HG02610 (cell line): Measurements from ENCODE around the gene LTB4R.
A peak's percentile ranks its signal among the peaks of the same experiment; 100 is the strongest.
"Not testable (repeated sequence)": the region's sequence is repeated elsewhere in the genome, so short reads cannot be mapped to it uniquely, and the experiment has no call there.

Source experiments
- ATAC-seq: cut with Tn5 transposase; IDR thresholded peaks from one replicate; pipeline ENCODE4 v1.9.1; 2021; ENCODE audit warnings: mild to moderate bottlenecking, moderate library complexity; ENCODE audit not compliant: unreplicated experiment

Gene LTB4R

GRCh38 chr14:24317141-24317928 is 6.0 kb downstream of the LTB4R start:
- no peak for ATAC-seq

- ATAC-seq: no peak
These were observed 10.1 kb downstream of the LTB4R start for GRCh38 chr14:24321212-24321975.

- no peak for ATAC-seq
These were observed 11.4 kb downstream of the LTB4R start for GRCh38 chr14:24322672-24323071.

GRCh38 chr14:24323341-24323740 is 12.0 kb downstream of the LTB4R start:
- no peak for ATAC-seq

- no peak for ATAC-seq
These were observed 12.7 kb downstream of the LTB4R start for GRCh38 chr14:24324024-24324423.

GRCh38 chr14:24325041-24325530 is 13.8 kb downstream of the LTB4R start:
- ATAC-seq: no peak

GRCh38 chr14:24325963-24326362 is 14.7 kb downstream of the LTB4R start:
- ATAC-seq: no peak

- ATAC-seq: no peak
These were observed 16.0 kb downstream of the LTB4R start for GRCh38 chr14:24327303-24327702.

GRCh38 chr14:24327914-24328313 is 16.6 kb downstream of the LTB4R start:
- ATAC-seq: not testable (repeated sequence)

- ATAC-seq: no peak
These were observed 17.9 kb downstream of the LTB4R start for GRCh38 chr14:24329073-24329663.

GRCh38 chr14:24329736-24330135 is 18.4 kb downstream of the LTB4R start:
- ATAC-seq: no peak

- no peak for ATAC-seq
These were observed 19.8 kb downstream of the LTB4R start for GRCh38 chr14:24330973-24331674.

GRCh38 chr14:24331731-24332267 is 20.5 kb downstream of the LTB4R start:
- ATAC-seq: no peak

GRCh38 chr14:24332268-24332993 is 21.1 kb downstream of the LTB4R start:
- ATAC-seq: peak; percentile 79

GRCh38 chr14:24334431-24335291 is 23.4 kb downstream of the LTB4R start, which contains the start of gene ADCY4:
ADCY4 (minus strand) TSS chr14:24335071; CDS start chr14:24334652, 419 bp downstream.
- ATAC-seq: no peak

GRCh38 chr14:24335461-24336171 is 24.3 kb downstream of the LTB4R start:
- no peak for ATAC-seq

GRCh38 chr14:24337144-24337823 is 26.0 kb downstream of the LTB4R start:
- ATAC-seq: no peak

GRCh38 chr14:24337824-24338175 is 26.5 kb downstream of the LTB4R start:
- no peak for ATAC-seq
